Activated CD4-positive, CD25-positive, alpha-beta regulatory T cell treated with anti-CD3 and anti-CD28 coated beads, Interleukin-2, amount 50 U/mL, for 24 hours (primary cell): ENCODE data around the gene PRPSAP1.
"Not testable (repeated sequence)": the region's sequence is repeated elsewhere in the genome, so short reads cannot be mapped to it uniquely, and the experiment has no call there.

Experiments used
- ATAC-seq, 2 donors: fragments of 150-1000 bp; cut with Tn5 transposase; one replicate each; pipeline ENCODE4 v1.10.0; 2021; ENCODE audit warnings: mild to moderate bottlenecking in 1 of 2, moderate library complexity in 1 of 2

Gene PRPSAP1

DNA sequence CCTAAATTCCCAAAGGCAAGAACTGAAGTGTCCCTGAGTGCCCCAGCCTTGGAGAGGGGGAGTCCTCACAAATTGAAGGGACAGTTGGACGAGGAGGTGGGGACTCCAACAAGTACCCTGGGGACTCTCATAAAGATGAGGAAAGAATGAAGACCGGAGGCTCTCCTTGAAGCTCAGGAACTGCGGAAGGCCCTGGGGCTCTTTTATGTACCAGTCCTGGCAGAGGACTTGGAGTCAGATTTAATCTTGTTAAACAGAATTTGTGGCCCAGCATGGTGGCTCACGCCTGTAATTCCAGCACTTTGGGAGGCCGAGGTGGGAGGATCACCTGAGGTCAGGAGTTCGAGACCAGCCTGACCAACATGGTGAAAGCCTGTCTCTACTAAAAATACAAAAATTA, 6.1 kb upstream of the PRPSAP1 start:
- not testable (repeated sequence) for ATAC-seq

DNA sequence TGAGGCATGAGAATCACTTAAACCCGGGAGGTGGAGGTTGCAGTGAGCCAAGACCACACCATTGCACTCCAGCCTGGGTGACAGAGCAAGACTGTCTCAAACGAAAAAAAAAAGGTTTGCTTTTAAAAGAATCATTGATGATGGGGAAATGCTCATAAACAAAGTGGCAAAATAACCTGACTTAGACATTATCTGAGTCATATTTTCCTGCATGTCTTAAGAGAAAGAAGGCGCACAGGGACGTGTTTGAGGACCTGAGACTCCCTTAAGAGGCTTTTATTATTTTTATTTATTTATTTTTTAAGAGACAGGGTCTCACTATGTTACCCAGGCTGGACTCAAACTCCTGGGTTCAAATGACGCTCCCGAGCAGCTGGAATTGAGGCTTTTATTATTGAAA, 5.7 kb upstream of the PRPSAP1 start:
- ATAC-seq, result no peak

DNA sequence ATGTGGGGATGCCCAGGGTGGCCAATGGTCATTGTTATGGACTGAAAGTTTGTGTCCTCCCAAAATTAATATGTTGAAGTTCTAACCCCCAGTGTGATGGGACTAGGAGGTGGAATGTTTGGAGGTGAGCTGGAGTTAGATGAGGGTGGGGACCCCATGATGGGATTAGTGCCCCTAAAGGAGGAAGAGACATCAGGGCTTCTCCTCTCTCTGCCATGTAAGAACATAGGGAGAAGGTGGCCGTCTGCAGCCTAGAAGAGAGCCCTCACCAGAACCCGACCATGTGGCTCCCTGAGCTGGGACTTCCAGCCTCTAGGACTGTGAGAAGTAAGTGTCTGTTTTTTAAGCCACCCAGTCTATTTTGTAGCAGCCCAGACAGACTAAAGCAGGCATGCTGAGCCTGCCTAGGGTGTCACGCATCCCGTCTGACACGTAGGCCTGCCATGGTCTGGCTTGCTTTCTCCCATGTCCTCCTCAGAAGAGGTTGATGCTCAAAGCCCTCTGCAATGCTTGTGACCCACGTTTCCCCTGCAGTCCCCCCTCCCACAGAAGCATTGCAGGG, 4.0 kb upstream of the PRPSAP1 start:
- no peak for ATAC-seq

DNA sequence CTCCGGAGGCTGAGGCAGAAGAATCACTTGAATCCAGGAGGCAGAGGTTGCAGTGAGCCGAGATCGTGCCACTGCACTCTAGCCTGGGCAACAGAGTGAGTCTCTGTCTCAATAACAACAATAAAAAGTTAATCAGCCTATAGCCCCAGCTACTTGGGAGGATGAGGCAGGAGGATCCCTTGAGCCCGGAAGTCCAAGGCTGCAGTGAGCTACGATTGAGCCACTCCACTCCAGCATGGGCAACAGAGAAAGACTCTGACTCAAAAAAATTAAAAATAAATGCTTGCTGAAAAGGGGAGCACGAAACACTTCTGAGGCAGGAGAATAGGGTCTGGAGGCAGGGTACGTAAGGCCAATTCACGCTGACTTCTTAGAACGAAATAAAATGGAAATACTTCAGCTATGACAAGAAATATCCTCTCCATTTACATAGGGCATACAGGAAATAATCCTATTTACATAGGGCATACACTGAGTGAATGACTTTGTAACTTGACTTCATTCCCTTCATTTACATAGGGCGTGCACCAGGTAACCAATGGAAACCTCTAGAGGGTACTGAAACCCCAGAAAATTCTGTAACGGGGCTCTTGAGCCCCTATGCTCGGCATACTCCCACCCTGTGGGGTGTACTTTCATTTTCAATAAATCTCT, 3.2 kb upstream of the PRPSAP1 start:
- no peak for ATAC-seq

GRCh38 chr17:76354747-76355310, 1.1 kb upstream of the PRPSAP1 start:
- ATAC-seq, result no peak

- no peak for ATAC-seq
Measured at GRCh38 chr17:76354317-76354729, 607 bp upstream of the PRPSAP1 start.

DNA sequence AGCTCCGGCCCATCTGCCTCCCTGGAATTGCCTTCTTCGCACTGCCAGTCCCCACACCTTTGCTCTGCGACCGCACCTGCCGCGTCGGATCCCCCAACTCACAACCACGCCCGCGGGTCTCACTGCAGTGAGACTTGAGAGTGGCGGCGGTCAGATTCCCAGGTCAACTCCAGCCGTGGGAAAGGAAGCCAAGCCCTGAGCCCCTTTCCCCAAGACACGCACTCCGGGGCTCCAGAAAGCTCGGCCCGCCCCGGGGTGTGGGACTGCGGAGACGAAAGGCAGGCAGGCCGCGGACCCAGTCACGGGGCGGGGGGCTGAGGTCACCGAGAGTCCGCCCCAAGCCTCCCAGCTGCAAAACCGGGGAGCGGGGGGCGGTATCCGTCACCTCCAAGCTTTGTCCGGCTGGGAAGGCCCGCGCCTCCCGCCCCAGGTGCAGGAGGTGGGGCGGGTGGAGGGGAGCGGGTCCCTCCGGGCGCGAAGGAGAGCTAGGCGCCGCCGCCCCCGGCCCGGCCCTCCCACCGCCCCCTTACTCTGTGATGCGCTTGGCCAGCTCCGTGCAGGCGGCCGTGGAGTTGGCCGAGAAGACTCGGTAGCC, 615 bp downstream of the PRPSAP1 start:
- ATAC-seq, result no peak

GRCh38 chr17:76351526-76352071, 2.1 kb downstream of the PRPSAP1 start:
- no peak for ATAC-seq

GRCh38 chr17:76350463-76350862, 3.3 kb downstream of the PRPSAP1 start:
- ATAC-seq, result no peak

- not testable (repeated sequence) for ATAC-seq
Measured at GRCh38 chr17:76346936-76347335, 6.8 kb downstream of the PRPSAP1 start.

- ATAC-seq, result no peak
Measured at GRCh38 chr17:76345377-76345974, 8.2 kb downstream of the PRPSAP1 start.

- no peak for ATAC-seq
Measured at GRCh38 chr17:76343106-76343505, 10.6 kb downstream of the PRPSAP1 start.

DNA sequence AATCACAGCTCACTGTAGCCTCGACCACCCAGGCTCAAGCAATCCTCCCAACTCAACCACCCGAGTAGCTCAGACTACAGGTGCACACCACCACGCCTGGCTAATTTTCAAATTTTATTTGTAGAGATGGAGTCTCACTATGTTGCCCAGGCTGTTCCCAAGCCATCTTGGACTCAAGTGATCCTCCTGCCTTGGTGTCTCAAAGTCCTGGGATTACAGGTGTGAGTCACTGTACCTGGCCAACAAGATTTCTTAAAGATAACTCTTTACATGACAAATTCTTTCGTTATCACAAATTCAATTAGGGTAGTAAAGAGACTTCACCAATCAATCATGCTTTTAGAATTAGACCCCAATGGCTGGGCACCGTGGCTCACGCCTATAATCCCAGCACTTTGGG, 12.4 kb downstream of the PRPSAP1 start:
- no peak for ATAC-seq

- ATAC-seq, result no peak
Measured at GRCh38 chr17:76337413-76337777, 16.3 kb downstream of the PRPSAP1 start.

- no peak for ATAC-seq
Measured at GRCh38 chr17:76336756-76337412, 16.8 kb downstream of the PRPSAP1 start.

DNA sequence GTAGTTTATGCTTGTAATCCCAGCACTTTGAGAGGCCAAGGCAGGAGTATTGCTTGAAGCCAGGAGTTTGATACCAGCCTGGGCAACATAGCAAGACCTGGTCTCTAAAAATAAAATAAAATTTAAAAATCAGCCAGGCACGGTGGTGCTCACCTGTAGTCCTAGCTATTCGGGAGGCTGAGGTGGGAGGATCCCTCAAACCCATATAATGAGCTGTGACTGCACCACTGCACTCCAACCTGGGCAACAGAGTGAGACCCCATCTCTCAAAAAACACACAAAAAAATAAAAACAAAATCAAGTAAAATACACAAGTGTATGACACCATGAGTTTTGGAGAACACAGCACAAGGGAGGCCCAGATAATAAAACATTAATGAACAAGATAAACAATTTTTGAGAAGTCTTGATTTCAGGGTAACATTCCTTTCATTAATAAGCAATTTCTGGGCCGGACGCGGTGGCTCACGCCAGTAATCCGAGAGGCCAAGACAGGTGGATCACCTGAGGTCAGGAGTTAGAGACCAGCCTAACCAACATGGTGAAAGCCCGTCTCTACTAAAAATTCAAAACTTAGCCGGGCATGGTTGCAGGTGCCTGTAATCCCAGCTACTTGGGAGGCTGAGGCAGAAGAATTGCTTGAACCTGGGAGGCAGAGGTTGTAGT, 17.9 kb downstream of the PRPSAP1 start:
- ATAC-seq, result no peak

DNA sequence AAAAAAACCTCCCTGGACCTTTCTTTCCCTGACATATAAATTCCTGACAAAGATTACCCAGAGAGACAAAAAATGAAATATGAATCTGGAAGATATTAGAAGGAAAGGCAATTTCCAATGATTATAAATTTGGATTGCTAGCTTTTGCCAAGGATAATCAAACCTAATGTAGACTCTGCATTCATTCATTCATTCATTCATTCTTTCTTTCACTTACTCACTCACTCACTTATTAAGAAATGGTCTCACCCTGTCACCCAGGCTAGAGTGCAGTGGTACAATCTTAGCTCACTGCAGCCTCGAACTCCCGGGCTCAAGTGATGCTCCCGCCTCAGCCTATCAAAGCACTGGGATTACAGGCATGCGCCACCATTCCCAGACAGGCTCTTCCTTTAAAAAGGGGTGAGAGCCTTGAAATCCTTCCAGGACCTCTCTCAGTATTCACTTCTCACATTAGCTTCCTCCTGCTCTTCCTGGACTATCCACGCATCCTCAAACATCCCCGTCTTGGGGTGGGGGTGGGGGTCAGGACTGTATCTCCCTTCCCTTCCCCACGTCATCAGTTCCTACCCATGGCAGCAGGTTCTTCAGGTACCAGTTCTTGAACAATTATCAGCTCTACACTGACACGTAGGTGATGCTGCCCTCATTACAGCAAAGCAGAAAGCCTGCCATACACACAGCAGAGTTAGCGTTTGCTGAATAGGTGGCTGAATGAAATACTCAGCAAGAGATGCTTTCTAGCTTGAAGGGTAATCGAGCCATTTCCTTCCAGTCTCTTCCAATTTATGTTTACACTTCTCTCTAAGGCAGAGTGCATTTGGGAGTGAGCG, 19.8 kb downstream of the PRPSAP1 start:
- ATAC-seq, result no peak

GRCh38 chr17:76331083-76331482, 22.6 kb downstream of the PRPSAP1 start:
- no peak for ATAC-seq

- no peak for ATAC-seq
Measured at GRCh38 chr17:76329664-76330063, 24.1 kb downstream of the PRPSAP1 start.

GRCh38 chr17:76327696-76328095, 26.0 kb downstream of the PRPSAP1 start:
- no peak for ATAC-seq

DNA sequence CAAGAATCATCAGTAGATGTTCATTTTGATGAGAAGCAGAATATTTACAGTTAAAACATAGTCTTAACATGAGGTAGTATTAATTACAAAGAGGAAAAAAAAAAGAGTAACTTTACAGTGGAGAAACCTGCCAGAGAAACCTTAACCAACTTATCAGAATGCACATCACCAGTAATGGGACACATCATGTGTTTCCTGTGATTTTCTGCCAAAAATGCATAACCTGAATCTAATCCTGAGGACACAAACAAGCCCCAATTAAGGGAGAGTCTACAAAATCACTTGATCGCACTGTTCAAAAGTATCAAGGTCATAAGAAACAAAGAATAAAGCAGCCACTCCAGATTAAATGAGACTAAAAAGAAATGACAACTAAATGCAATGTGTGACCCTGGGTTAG, 27.4 kb downstream of the PRPSAP1 start:
- no peak for ATAC-seq
